GM18868 (cell line): ENCODE results near the gene NME7.
A peak's percentile ranks its signal among the peaks of the same experiment; 100 is the strongest.
"Not testable (repeated sequence)": the region's sequence is repeated elsewhere in the genome, so short reads cannot be mapped to it uniquely, and the experiment has no call there.

Experiments used
- ATAC-seq: cut with Tn5 transposase; IDR thresholded peaks from one replicate; pipeline ENCODE4 v1.9.1; 2021; ENCODE audit warnings: mild to moderate bottlenecking, moderate library complexity; ENCODE audit not compliant: unreplicated experiment

Gene NME7

GRCh38 chr1:169133228-169133576 lies 234.4 kb downstream of the NME7 start:
- ATAC-seq: no peak

- no peak for ATAC-seq
Observed at GRCh38 chr1:169132512-169133227, 234.9 kb downstream of the NME7 start.

GRCh38 chr1:169130683-169131082 lies 236.9 kb downstream of the NME7 start:
- ATAC-seq: no peak

GRCh38 chr1:169129109-169129784 lies 238.3 kb downstream of the NME7 start:
- no peak for ATAC-seq

GRCh38 chr1:169128562-169128961 lies 239.0 kb downstream of the NME7 start:
- no peak for ATAC-seq

- ATAC-seq: no peak
Observed at GRCh38 chr1:169127305-169127704, 240.3 kb downstream of the NME7 start.

GRCh38 chr1:169126335-169126734 lies 241.3 kb downstream of the NME7 start:
- ATAC-seq: no peak

- ATAC-seq: not testable (repeated sequence)
Observed at GRCh38 chr1:169125597-169125996, 242.0 kb downstream of the NME7 start.

GRCh38 chr1:169124459-169124858 lies 243.1 kb downstream of the NME7 start:
- ATAC-seq: no peak

- peak; percentile 94 for ATAC-seq
Observed at GRCh38 chr1:169122976-169123375, 244.6 kb downstream of the NME7 start.

- ATAC-seq: no peak
Observed at GRCh38 chr1:169121146-169121923, 246.3 kb downstream of the NME7 start.

GRCh38 chr1:169120066-169120465 lies 247.5 kb downstream of the NME7 start:
- no peak for ATAC-seq

- no peak for ATAC-seq
Observed at GRCh38 chr1:169119405-169119804, 248.2 kb downstream of the NME7 start.

GRCh38 chr1:169118227-169118626 lies 249.4 kb downstream of the NME7 start:
- ATAC-seq: no peak

- no peak for ATAC-seq
Observed at GRCh38 chr1:169117599-169117998, 250.0 kb downstream of the NME7 start.

- no peak for ATAC-seq
Observed at GRCh38 chr1:169117014-169117413, 250.6 kb downstream of the NME7 start.

- ATAC-seq: peak; percentile 87
Observed at GRCh38 chr1:169115891-169116585, 251.6 kb downstream of the NME7 start.

- ATAC-seq: no peak
Observed at GRCh38 chr1:169113613-169114119, 253.9 kb downstream of the NME7 start.

GRCh38 chr1:169112241-169112640 lies 255.4 kb downstream of the NME7 start:
- ATAC-seq: no peak

GRCh38 chr1:169111472-169111871 lies 256.1 kb downstream of the NME7 start:
- no peak for ATAC-seq
